NCI-H446 (cell line): ENCODE data around the gene CRYBB1.

ENCODE experiments used
- DNase-seq, 2 experiments: peaks; one replicate each; lab custom pipeline; 2025; lab: John Stamatoyannopoulos, UW

Gene CRYBB1

GRCh38 chr22:26552466-26552865 lies 65.4 kb downstream of the CRYBB1 start:
- DNase-seq: no peak

GRCh38 chr22:26551568-26551967 lies 66.3 kb downstream of the CRYBB1 start:
- no peak for DNase-seq

- no peak for DNase-seq
Measured at GRCh38 chr22:26550498-26551033, 67.3 kb downstream of the CRYBB1 start.

GRCh38 chr22:26549902-26550497 lies 67.8 kb downstream of the CRYBB1 start:
- DNase-seq: no peak
